ENCODE data around the gene MLLT10.

The MLLT10 gene

DNA sequence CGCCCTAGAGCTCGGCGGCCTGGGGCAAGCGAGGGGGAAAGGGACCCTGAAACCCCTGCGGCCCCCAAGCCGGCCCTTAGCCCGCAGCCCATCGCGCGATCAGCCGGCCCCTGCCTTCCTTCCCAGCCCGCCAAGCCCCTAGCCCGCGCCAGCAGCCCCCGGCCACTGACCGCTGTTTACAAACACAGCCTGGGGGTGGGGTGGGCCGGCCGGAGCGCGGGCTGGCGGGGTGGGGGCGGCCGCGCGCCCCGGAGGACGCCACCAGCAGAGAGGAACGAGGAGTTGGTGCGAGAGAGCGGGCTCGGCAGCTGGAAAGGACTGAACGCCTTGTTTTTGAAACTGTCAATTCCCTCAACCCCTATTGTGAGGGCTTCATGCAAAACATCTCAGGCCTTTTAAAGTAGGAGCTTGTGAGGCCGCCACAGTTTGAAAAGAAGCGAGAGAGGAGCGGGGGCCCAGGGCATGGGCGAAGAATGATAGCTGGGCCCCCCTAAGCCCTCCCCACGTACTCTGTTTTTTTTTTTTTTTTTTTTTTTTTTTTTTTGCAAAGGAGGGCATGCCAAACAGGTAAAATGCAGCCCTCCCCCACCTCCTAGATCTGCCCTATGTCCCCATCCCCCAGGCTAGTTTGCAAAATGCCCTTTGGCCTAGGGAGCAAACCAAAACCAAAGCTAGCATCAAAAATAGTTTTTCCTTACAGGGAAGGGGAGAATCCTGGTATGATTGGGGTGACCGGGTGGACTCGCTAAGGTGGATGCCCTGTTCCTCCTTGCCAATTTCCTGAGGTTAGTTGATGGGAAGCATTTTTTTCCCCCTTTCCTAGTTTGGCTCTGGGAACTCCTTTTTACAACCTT lies 23.6 kb upstream of the MLLT10 start:
- Mint-ChIP-seq H3K4me1 (no peaks in the 10 kb centered on the region), H3K27me3 (peaks cover 90% of the 10 kb centered on the region), H3K4me3 (no peak overlapping the region), H3K9me3 (no peaks in the 10 kb centered on the region), H3K27ac (no peak overlapping the region)
- DNase-seq (no peak), ATAC-seq (no peak)

DNA sequence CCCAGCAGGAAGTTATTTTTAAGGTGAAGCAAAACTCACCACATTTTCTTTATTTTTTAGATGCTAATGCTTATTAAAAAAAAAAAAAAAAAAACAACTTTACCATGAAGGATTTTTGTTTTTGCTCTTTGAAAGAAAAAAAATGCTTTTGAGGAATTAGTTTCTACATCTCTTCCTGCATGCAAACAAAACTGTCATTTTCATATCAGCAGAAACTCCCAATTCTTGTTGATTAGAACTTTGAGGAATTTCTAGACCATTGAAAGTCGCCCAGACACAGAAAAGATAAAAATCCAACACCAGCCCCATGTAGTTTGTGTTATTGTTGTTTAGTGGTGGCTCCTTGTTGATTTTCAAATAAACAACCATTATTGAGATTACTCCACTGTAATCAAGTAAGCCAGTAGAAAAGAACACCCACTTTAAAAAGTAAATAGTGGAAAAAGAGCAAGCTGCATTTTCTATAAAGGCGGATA lies 22.9 kb upstream of the MLLT10 start:
- Mint-ChIP-seq H3K27me3 (peaks cover 90% of the 10 kb centered on the region), H3K27ac (no peak overlapping the region), H3K4me1 (peaks cover 6% of the 10 kb centered on the region), H3K9me3 (no peaks in the 10 kb centered on the region), H3K4me3 (no peak overlapping the region)
- ATAC-seq, result no peak
- DNase-seq, result no peak

DNA sequence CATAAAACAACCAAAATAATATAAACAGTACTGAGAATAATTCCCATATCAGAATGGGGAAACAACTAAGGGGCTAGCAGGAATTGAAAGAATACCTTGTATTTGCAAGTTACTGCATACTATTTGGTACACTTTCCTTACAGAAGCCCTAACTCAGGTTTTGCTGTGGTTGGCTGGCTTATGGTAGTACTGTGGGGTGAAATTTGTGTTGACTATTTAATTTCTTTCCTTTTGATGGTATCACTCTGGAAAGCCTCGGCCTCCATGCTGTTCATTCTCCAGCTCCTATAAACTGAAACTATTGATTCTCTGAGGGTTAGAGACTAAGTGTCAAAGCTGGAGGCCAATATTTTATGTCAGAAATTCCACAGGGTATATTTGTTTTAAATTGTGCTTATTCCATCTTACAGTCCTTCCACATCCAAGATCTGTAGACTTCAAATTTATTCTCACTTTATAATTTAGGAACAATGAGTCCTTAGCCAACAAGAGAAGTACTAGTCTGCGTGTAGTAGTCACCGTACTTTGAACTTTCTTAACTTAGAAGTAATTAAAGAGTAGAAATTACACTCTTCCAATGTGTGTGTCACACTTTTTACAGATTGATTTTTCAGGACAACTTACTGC lies 22.0 kb upstream of the MLLT10 start:
- Mint-ChIP-seq H3K27me3 (peaks cover 89% of the 10 kb centered on the region), H3K4me3 (no peak overlapping the region), H3K27ac (no peak overlapping the region), H3K4me1 (peaks cover 7% of the 10 kb centered on the region), H3K9me3 (no peaks in the 10 kb centered on the region)
- ATAC-seq (no peak), DNase-seq (no peak)

DNA sequence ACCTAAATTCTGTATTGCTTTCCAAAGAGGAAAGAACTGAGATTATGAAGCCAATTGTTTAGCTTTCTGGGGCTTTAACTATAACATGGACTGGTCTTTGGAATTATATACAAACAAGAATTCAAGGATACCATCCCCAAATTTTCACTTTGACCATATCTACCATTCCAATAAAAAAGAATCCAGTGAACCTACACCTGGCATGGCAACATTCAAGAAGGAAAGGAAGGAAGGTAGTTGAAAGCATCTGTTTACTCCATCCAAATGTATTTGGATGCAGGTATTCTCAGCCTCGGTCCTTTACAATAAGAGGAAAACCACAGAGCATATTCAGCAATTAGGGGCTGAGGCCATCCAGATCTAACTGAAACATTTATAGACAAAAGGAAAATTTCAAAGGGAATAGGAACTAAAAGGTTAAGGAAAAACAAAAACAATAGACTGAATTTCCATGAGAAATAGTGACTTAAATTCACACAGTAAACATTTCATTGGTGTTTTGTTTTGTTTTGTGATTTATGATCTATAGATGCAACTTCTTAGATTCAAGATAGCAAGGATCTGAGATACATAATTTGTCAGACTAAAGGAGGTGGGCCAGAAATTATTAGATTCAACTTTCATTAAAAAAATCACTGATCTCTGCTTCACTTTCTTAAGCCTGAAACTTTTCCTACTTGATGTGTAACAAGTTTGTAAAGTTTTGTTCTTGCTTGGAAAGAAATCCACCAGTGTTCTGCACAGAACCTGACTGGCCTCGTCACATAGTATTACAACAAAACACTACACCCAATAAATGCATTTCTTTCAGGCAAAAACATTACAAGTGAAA lies 21.2 kb upstream of the MLLT10 start:
- no peak for ATAC-seq
- Mint-ChIP-seq H3K27ac (no peak overlapping the region), H3K4me3 (no peak overlapping the region), H3K9me3 (no peaks in the 10 kb centered on the region), H3K4me1 (peaks cover 12% of the 10 kb centered on the region), H3K27me3 (peaks cover 89% of the 10 kb centered on the region)
- no peak for DNase-seq

DNA sequence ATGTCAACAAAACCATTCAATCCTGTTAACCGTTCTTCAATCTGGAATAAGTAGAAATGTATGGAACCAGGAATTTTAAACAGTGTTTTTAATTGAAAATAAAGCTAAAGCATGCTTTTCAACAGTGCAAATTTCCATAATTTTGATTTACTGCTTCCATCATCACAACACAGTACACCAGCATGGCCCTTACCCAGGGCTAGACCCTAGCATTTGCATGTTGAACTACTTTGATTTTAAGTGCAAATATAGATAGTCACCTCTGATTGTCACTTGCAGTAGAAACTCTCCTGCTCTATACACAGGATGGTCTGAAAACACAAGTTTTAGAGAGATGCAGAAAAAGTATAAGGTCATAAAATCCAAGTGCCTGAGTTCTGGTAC lies 20.6 kb upstream of the MLLT10 start:
- ATAC-seq (no peak), DNase-seq (no peak)
- Mint-ChIP-seq H3K27ac (no peak overlapping the region), H3K9me3 (no peaks in the 10 kb centered on the region), H3K4me1 (peaks cover 18% of the 10 kb centered on the region), H3K27me3 (peaks cover 89% of the 10 kb centered on the region), H3K4me3 (no peak overlapping the region)

DNA sequence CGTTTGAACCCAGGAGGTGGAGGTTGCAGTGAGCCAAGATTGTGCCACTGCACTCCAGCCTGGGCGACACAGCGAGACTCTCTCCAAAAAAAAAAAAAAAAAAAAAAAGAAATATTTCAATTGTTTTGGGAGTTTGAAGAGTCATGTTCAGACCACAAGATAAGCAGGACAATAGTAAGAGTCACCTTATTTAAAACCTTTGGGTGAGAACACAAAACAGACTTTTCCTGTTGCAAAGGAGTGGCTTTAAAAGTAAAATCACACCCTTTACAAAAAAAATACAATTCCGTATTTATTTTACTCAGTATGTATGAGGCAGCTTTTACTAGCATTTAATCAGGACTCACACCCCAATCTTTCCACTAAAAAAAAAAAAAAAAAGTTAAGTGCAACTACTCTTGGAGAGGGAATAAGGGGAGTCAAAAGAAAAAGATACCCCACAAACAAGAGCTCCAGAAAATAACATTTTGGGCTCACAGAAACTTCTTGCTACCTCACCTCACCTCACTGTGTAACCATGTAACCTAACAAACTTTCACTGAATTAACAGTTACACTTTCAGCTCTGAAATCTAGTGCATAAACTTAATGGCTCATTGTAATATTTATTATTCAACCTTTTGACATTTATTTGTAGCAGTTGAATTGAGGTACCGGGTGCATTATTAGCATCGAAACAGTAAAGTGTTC lies 19.8 kb upstream of the MLLT10 start:
- H3K4me3 Mint-ChIP-seq, result no peak overlapping the region
- peaks cover 27% of the 10 kb centered on the region for H3K4me1 Mint-ChIP-seq
- DNase-seq, result no peak
- H3K27ac Mint-ChIP-seq, result no peak overlapping the region
- H3K9me3 Mint-ChIP-seq, result no peaks in the 10 kb centered on the region
- no peak for ATAC-seq
- peaks cover 89% of the 10 kb centered on the region for H3K27me3 Mint-ChIP-seq

DNA sequence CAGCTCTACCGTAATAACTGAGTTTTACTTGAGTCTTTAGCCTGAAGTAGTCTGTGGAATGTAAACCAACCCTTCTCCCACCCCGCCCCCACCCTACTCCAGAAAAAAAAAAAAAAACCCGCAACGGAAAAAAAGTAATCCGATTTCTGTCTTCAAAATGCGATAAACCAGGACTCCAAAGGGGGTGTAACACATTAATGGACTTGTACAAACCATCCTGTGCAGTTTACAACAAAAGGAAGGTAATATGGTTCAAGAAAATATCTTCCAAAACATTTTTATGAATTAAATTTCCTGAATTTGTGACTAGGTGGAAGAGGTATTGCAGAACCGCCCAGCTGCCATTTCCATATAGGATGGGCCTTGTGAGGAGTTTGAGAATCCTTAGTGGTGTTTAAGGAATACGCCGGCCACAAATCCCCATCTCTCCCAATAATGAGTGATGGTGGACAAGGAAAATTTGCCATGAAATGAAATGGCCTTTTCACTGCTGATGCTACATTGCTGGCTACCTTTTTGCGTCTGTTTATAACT lies 19.1 kb upstream of the MLLT10 start:
- H3K9me3 Mint-ChIP-seq, result no peaks in the 10 kb centered on the region
- H3K4me3 Mint-ChIP-seq, result no peak overlapping the region
- H3K27me3 Mint-ChIP-seq, result peaks cover 89% of the 10 kb centered on the region
- H3K27ac Mint-ChIP-seq, result no peak overlapping the region
- ATAC-seq (no peak), DNase-seq (no peak)
- H3K4me1 Mint-ChIP-seq, result peaks cover 33% of the 10 kb centered on the region

DNA sequence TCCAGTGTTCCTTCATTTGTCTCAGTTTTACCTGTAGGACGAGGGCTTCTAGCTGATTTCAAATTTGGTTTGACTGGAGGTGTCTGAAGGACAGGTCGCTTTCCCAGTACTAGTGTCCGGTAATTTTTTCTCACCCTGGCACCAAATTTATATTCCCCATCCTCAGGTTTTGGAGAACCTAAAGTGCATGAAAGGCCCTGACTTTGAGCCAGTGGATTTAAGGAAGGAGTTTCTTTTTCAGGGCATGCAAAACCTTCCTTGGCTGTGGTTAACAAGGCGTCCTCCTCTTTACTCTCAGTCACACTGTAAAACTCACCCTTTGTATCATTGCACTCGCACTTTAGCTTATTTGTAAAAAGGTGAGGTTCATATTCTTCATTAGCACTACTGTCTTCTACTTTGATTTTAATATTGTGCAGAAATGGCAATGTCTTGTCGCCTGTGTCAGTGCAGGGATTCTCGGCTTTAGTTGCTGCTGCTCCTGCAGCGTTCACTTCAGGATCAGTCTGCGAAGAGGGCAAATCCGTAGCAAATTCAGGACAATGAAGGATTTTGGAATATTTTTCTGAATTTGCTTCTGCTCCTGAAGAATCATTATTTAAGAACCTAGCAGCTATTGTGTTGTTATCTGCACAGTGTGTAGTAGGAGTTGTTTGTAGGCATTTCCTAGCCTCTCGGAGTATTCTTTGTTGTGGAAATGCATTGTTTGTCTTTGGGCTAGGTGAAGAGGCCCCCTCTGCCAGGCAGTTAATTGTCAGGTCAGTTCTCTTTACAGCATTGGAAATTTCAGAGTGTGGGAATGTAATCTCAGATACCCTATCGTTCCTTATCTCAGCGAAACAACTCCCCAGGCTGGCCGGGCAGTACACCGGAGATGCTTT lies 18.4 kb upstream of the MLLT10 start:
- Mint-ChIP-seq H3K9me3 (no peaks in the 10 kb centered on the region), H3K4me1 (peaks cover 40% of the 10 kb centered on the region), H3K27ac (no peak overlapping the region), H3K27me3 (peaks cover 92% of the 10 kb centered on the region), H3K4me3 (peak overlapping the region; percentile 64 to 84)
- ATAC-seq, result no peak
- DNase-seq, result no peak

DNA sequence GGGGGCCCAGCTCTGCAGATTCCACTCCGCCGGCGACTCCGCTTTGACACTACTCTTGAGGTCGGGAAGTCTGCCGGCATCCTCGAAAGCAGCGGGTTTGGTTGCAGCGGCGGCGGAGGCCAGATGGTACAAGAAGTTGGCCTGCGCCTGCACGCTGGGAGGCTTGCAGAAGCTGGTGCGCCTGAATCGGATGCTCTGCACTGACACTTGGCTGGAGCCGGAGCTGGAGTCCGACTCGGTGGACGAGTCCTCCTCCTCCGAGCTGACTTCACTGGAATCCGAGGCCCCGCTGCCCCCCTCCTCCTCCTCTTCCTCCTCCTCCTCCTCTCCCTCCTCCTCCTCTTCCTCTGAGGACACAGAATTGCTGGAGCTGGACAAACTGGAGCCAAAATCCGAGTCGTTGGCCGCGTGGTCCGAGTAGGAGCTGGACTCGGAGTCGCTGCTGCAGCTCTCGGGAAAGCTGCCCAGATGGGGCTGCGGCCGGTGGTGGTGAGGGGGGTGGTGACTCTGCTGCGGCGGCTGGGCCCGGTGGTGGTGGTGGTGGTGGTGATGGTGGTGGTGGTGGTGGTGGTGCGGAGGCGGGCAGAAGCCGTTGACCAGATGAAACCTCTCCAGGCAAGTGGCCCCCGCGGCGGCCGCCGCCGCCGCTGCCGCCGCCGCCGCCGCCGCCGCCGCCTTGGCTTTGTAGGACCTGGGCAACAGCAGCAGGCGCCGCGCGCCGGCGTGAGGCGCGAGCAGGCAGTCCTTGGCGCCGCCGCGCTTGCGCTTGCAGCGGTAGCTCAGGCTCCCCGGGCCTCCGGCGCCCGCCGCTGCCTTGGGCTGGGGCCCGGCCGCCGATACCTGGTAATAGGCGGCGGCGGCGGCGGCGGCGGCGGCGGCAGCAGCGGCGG lies 17.5 kb upstream of the MLLT10 start:
- Mint-ChIP-seq H3K4me3 (peak overlapping the region; percentile 81 to 84), H3K27ac (no peak overlapping the region), H3K4me1 (peaks cover 45% of the 10 kb centered on the region), H3K9me3 (no peaks in the 10 kb centered on the region), H3K27me3 (peaks cover 92% of the 10 kb centered on the region)
- peak; percentile 43 to 46 for DNase-seq
- ATAC-seq, result peak; percentile 78

DNA sequence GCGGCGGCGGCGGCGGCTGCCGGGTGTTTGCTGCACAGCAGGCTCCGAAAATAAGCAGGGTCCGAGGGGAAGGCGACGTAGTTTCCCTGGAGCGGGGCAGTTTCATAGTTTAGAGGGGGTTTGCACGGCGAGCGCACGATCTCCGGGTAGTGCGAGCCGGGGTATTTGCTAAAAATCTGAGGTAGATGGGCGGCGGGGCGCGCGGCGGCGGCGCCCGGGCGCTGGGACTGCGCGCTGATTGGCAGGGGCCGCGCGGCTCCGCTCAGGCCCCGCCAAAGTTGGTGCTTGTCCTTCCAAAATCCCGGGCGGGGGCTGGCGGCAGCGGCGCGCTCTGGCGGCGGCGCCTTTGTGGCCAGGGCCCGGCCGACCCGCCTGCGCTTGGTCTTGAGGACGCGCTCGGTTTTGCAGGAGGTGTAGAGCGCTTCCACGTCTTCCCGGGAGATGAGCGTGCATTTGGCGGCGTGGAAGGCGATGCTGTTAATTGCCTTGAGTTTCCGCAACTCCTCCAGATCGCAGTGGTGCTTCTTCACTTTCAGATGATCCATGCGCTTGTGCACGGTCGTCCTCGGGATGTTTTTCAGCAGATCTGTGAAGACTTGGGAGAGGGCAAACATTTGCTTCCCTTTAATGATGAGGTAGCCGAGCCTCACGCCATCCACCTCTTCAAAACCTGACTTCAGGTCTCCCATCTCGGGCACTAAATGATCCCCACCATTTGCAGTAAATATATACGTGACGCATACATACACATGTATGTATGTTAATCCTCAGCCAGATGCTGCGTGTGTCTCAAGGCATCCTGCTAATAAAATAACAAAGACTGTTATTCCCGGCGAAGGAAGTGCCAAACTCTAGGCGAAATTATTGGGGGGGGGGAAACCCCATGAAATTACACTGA lies 16.6 kb upstream of the MLLT10 start:
- DNase-seq (no peak), ATAC-seq (peak; percentile 60)
- H3K4me3 Mint-ChIP-seq, result peak overlapping the region; percentile 81 to 84
- no peak overlapping the region for H3K27ac Mint-ChIP-seq
- peaks cover 90% of the 10 kb centered on the region for H3K27me3 Mint-ChIP-seq
- H3K9me3 Mint-ChIP-seq, result no peaks in the 10 kb centered on the region
- H3K4me1 Mint-ChIP-seq, result peaks cover 45% of the 10 kb centered on the region

DNA sequence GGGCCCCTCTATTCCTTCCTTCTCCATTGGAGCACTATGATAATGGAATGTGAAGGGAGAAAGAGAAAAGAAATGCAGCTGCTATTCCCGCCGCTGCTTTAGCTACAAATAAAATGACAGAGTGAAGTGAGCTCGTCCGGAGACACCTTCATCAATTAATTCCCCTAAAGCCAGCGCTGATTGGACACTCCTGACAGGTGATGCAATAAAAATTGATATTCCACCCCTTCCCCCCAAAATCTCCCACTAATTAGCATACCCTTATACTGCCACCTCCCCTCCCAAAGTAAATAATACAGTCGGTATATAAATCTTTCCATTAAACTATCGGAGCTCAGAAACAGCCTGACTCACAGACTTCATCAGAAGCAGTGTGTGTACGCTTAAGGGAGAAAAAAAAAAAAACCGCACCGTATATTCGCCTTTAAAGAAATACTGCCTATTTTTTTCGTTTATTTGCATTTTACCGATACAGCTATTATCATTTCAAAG lies 15.8 kb upstream of the MLLT10 start:
- Mint-ChIP-seq H3K4me1 (peaks cover 45% of the 10 kb centered on the region), H3K4me3 (peak overlapping the region; percentile 81 to 84), H3K27me3 (peaks cover 90% of the 10 kb centered on the region), H3K27ac (no peak overlapping the region), H3K9me3 (no peaks in the 10 kb centered on the region)
- DNase-seq, result no peak
- peak; percentile 51 for ATAC-seq

DNA sequence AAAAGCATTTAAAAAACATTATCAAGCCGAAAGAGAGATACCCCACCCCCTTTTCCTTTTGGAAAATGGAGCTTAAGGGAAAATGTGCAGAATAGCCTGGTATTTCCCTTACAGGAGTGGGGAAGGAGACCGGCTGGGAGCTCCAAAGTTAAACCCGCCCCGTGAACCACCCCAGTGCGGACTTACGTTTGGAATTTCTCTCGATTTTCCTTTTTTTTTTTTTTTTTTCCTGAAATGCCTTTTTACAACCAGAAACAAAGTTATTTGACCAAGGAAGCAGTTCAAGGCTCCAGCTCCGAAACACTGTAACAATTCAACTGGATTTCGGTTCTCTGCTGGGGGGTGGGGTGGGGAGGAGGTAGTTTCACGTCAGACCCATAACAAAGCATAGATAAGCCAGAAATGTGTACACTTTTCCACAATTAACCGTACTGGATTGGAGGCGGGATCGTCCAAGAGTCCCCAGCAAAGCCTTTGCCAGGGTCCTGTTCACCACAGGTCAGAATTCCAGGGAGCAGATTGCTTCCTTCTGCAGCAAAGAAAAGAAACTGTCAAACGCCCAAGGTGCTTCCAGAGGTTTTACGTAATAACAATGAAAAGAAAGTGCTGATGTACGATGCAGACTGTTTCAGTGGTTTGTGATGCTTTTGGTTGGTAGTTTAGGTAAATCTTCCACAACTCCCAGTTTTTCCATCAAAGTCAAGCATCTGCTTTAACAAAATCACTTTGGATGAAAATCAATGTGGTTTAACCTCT lies 15.2 kb upstream of the MLLT10 start:
- no peak for DNase-seq
- peak overlapping the region in 1 of 2 donors; percentile 71 for H3K27ac Mint-ChIP-seq
- H3K9me3 Mint-ChIP-seq, result no peaks in the 10 kb centered on the region
- H3K27me3 Mint-ChIP-seq, result peaks cover 93% of the 10 kb centered on the region
- no peak for ATAC-seq
- H3K4me1 Mint-ChIP-seq, result peaks cover 45% of the 10 kb centered on the region
- peak overlapping the region; percentile 84 to 86 for H3K4me3 Mint-ChIP-seq
